NCI-H446 (cell line): ENCODE measurements around the gene RTL9.
A peak's percentile ranks its signal among the peaks of the same experiment; 100 is the strongest.
"Not testable (repeated sequence)": the region's sequence is repeated elsewhere in the genome, so short reads cannot be mapped to it uniquely, and the experiment has no call there.

Experiments used
- DNase-seq, 2 experiments: peaks; one replicate each; lab custom pipeline; 2025; lab: John Stamatoyannopoulos, UW

Gene RTL9

GRCh38 chrX:110358548-110358947, at the start of gene RTL9:
Gene RTL9, plus strand, starts transcription at chrX:110358848. Its CDS starts 91,770 bp downstream, at chrX:110450618.
- no peak for DNase-seq

DNA sequence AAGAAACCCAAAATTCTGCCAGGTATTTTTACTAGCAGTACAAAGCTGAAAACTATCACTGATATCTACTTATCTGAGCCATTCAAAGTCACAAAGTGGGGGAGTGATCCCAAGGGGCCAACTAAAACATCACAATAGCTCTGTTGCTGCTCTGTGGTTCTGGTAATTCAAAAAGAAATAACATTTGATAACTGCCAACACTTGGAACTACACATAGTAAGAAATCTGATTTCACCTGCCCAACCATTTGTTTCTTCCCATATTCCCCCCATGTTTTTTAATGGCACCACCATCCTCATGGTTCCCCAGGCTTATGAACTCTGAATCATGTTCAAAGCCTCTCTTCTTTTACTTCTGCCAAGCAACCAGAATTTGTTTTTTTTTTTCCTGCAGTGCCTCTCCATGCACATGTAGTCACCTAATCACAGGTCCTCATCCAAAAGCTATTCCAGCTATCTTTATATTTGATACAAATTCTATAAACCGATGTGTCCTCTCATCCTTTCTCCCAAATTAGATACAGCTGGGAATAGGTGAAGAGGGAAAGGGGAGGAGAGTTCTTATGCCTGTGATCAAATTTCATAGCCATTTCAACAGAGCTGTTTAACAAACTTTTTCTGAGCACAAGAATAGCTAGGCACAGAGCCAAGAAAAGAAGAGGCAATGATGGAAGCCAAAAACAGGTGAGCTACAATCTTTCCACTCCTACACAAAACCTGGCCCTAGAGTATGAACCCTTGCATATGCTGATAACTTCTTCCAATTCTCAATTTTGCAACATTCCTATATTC, 48.5 kb upstream of the RTL9 start:
- no peak for DNase-seq

DNA sequence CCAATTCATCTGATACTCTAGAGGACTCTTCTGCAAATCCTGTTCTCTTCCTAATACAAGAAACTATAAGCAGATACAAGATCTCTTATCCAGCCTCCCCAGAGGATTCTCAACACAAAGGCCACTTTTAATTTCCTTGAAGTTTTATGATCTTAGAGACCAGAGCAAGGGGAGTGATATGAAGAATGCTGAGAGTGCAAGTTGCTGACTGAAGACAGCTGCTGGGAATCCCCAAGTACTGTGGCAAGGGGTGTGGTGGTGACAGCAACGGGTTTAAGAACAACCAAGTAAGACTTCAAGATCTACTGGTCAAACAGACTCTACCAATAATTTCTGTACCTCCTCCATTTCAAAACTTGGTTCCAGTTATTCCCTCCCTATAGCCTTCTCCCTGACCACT, 47.8 kb upstream of the RTL9 start:
- no peak for DNase-seq

GRCh38 chrX:110311437-110312230, 47.0 kb upstream of the RTL9 start:
- DNase-seq, result no peak

GRCh38 chrX:110315551-110315950, 43.1 kb upstream of the RTL9 start:
- DNase-seq, result peak in 1 of 2 experiments; percentile 38

DNA sequence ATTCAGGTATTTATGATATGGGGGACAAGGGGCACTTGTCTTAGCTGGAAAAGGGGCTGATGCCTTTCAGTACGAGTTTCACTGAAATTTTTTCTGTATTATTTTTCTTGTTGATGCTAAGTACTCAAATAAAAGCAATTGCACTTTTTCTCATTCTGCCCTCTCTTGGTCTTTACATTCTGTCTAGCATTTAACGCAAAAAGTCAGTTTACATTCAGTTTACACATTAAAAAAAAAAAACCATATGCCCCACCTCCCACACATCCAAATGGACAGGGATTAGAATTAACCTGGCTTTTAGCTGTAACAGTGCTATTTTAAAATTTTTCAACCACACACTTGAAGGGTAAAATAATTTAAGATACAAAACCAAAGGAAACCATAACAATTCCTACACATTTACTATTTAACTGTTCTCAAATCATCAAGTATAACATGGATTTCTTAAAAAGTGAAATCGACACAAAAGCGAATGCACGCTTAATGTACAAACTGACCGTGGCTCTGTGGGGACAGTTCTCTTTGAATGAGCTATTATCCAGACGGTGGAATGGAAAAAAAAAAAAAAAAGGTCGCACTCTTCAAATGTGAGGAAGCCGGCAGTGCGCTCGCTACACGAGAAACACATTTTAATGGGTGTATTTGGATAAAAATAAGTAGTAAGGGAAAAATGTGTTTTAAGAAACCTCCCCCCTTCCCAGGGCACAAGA, 42.1 kb upstream of the RTL9 start:
- no peak for DNase-seq

GRCh38 chrX:110317061-110317819, 41.4 kb upstream of the RTL9 start:
- no peak for DNase-seq

DNA sequence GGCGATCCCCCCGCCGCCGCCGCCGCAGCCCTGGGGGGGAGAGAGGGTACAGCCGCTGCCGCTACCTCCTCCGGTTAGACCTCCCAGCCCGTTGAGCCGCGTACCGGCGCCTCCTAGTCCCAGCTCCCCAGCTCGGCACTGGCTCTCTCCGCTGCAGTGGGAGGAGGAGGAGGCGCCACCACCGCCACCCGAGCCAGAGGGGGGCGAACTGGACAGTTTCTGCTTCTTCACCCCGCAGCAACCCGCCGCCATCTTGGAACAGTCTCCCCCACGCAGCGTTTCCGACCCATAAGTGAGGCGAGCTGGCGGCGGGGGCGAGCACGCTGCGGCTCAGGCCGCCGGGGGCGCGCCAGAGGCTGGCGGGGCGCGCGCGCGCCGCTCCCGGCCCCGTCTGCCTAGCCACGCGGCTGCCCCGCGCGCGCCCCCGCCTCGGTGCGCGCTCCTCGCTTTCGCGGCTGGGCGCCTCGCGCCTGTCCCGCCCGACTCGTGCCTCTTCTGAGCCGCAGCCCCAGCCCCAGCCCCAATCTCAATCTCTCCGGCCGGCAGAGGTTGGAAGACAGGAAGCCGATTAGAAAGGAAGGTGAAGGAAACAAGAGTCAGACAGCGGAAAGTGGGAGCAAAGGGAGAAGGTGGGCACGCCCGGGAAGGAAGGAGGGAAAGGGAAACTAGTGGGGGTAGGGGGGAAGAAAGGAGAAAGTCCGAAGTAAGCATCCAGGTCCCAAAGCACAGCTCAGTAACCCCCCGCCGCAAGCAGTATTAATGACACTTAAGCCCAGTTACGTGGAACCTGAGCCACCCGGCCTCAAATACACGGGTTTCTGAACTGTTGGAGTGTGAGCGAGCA, 40.6 kb upstream of the RTL9 start, which contains the start of gene AMMECR1:
AMMECR1 (minus strand) TSS at position 266 of the 844 bp plus-strand sequence; CDS start at position 252, 14 bp downstream.
- peak; percentile 53 to 87 for DNase-seq

DNA sequence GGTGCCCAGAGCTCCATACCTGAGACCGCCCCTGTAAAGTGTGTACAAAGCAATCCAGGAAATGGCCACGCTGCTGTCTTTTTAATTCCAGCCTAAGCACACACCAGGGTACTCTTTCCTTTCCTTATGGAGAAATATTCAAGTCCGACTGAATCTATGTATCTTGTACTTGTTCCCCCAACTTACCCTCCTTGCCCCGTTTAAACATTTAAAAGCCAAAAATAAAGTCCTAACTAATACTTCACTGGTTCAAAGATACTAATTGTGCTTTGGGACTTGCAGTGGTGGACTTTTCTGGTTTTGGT, 40.0 kb upstream of the RTL9 start:
- no peak for DNase-seq

DNA sequence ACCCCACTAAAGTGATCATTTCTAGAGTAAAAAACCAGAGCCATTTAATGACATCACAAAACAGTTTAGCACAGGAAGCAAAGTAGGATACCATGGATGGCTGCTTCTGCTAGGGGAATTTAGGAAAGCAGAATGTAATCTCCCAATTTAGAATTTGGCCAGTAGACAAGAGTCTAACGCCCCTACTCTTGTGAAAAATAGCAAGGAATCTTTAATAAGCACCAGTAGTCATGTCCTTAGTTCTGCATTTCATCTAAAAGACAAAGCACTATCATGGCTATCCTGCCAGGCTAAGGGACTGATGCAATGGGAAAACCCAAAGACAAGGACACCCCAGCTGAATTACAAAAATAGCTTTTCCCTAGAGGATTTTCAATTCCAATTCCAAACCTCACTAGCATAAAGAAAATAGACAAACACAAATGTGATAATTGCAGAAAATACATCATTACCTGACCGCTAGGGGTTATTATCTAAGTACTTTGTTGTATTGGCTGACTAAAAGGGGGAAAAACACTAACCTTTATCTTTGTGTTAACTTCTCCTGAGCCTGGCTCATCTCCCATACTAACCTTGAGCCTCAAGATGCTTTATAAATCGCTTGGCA, 38.2 kb upstream of the RTL9 start:
- DNase-seq, result no peak

DNA sequence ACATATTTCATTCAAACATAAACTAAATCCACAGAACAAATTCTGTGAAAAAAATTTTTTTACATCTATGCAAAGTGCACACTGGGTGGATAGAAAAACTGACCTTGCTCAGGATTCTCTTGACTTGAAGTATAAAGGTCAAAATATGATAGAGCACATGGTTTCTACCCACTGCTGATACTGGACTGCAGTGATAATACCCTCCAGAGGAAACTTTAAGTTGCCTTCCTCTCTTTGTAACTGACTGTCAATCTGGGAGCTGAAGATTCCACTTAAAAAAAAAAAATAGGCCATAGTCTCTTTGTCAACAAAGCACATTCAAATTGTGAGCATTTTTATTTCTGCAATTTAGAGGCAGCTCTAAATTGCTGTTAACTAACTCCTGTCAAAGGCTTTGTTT, 37.6 kb upstream of the RTL9 start:
- no peak for DNase-seq

GRCh38 chrX:110321670-110322069, 37.0 kb upstream of the RTL9 start:
- DNase-seq, result no peak

DNA sequence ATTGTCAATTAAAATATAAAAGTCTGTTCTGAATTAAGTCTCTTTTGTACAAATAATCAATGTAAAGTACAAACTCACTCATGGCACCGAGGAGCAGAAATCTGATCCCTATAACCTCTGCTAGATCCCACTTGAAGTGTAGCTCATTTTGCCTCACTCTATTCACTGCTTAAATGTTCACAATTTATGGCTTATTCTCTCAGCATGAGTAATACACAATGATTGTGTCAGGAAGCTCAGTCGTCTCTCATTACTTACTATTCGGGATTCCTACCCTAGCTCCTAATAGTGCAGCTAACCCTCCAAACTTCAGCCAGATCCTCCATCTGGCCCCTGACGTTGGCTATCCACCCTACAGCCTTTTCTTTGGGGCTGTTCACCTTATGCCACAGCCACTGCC, 36.0 kb upstream of the RTL9 start:
- DNase-seq, result peak in 1 of 2 experiments; percentile 59

DNA sequence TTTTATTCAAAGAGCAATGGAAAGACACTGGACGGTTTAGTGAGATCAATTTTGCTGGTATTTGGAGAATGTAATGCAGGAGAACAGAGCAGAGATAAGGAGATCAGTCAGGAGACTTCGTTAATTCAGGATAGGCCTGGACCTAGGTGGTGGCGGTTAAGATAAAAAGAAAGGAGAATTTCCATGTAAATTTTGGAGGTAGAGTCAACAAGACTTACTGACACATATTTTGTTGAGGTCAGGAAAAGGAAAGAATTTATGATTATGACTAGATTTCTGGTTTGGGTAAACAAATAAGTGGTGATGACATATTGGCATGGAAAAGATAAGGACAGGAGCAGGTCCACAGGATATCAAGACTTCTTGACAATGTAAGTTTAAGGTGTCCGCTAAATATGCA, 31.9 kb upstream of the RTL9 start:
- DNase-seq, result no peak

DNA sequence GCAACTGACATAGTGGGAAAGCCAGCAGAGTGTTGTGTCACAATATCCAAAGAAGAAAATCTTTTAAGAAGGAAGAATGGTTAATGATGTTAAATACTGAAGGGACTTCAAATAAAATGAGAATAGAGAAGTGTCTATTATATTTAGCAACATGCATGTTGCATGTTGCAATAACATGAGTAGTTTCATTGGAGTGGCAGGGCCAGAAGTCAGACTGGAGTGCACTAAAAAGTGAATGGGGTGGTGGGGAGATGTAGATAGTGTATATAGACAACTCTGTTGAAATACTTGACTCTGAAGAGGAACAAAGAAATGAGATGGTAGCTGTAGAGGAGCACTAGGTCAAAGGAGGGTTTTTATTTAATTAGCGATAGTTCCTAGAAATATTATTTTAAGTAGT, 31.3 kb upstream of the RTL9 start:
- DNase-seq, result no peak

DNA sequence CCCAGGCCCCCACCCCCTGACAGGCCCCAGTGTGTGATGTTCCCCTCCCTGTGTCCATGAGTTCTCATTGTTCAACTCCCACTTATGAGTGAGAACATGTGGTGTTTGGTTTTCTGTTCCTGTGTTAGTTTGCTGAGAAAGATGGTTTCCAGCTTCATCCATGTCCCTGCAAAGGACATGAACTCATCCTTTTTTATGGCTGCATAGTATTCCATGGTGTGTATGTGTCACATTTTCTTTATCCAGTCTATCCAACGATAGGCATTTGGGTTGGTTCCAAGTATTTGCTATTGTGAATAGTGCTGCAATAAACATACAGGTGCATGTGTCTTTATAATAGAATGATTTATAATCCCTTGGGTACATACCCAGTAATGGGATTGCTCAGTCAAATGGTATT, 30.0 kb upstream of the RTL9 start:
- not testable (repeated sequence) for DNase-seq

DNA sequence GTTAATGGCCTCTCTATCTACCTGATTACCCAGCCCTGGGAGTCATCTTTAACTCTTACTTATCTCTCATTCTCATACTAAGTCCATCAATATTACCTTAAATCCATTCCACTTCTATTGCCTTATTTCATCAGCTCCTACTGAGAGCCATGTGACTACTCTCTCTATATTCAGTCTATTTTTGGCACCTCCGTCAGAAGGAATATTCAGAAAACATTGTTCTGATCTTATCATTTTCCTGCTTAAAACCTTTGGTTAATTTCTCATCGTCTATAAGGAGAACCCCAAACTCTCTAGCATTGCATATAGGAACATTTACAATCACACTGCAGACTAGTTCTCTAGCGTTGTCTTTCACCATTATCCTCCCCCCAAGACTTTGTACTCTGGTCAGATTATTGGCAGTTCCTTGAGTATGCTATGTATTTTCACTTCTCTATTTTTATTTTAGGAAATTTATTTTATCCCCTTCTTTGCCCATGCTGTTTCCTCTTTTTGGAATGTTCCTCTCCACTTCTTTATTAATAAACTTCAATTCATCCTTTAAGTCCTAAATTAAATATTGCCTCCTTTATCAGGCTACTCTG, 27.1 kb upstream of the RTL9 start:
- no peak for DNase-seq

DNA sequence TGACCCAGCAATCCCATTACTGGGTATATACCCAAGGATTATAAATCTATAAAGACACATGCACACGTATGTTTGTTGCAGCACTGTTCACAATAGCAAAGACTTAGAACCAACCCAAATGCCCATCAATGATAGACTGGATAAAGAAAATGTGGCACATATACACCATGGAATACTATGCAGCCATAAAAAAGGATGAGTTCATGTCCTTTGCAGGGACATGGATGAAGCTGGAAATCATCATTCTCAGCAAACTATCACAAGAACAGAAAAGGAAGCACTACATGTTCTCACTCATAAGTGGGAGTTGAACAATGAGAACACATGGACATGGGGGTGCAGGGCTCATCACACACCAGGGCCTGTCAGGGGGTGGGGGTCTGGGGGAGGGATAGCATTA, 25.2 kb upstream of the RTL9 start:
- DNase-seq, result not testable (repeated sequence)

- DNase-seq, result no peak
Measured at GRCh38 chrX:110338935-110339334, 19.7 kb upstream of the RTL9 start.
